Panc1 (cell line): ENCODE results near the gene CD28. TPM values are rescaled to one million over a fixed set of nuclear protein-coding genes. Genes with fewer than 3 reads are reported as not detected.
A peak's percentile ranks its signal among the peaks of the same experiment; 100 is the strongest.

Experiments
- ATAC-seq: fragments of 200-7000 bp; cut with Tn5 transposase; 2 replicates; pipeline ENCODE4 v1.9.1; 2020; ENCODE audit warnings: mild to moderate bottlenecking, moderate library complexity
- BruUV-seq: library from RNA; stranded (reverse); fragments of 400-500 nt; replicated peaks from 2 replicates; lab custom pipeline; 2021; lab: Mats Ljungman, UMichigan
- CTCF ChIA-PET: fragments of 300-600 bp; sonication (Branson Sonifier 250); formaldehyde crosslinking; loops from one replicate; lab custom pipeline; 2022; ENCODE audit warnings: antibody characterized with exemption; lab: Charles Lee
- POLR2A ChIA-PET: fragments of 300-600 bp; sonication (Branson Sonifier 250); formaldehyde crosslinking; loops from one replicate; lab custom pipeline; 2022; ENCODE audit warnings: antibody characterized with exemption; lab: Charles Lee
- DNase-seq: peaks from one replicate; pipeline ENCODE4 v3.0.0-alpha.2; 2010; ENCODE audit warnings: low read depth, low spot score
- H3K27ac ChIP-seq: 2 replicates; pipeline ENCODE4 v1.5.1; 2011; ENCODE audit warnings: mild to moderate bottlenecking, low read length, inconsistent platforms
- H3K27me3 ChIP-seq: fragments of 200-500 bp; sonication (Bioruptor generic); 2 replicates; pipeline ENCODE4 v1.6.0; 2014; ENCODE audit warnings: low read length, inconsistent platforms; ENCODE audit not compliant: control insufficient read depth, insufficient read depth
- H3K36me3 ChIP-seq: fragments of 200-500 bp; sonication (Bioruptor generic); 2 replicates; pipeline ENCODE4 v1.5.1; 2014; ENCODE audit warnings: inconsistent platforms, mild to moderate bottlenecking, low read length, moderate library complexity; ENCODE audit not compliant: control insufficient read depth, insufficient read depth
- H3K4me1 ChIP-seq: 2 replicates; pipeline ENCODE4 v1.5.1; 2011; ENCODE audit warnings: inconsistent platforms, mild to moderate bottlenecking, low read length, moderate library complexity; ENCODE audit not compliant: control insufficient read depth, insufficient read depth
- H3K4me3 ChIP-seq, 2 experiments: 2 replicates each; pipeline ENCODE4 v1.5.1; 2011 to 2012; ENCODE audit warnings: low read depth in 2 of 2, low read length in 2 of 2, mild to moderate bottlenecking in 2 of 2, inconsistent platforms in 1 of 2, moderate library complexity in 1 of 2
- H3K9me3 ChIP-seq: fragments of 200-500 bp; sonication (Bioruptor generic); 2 replicates; pipeline ENCODE4 v1.5.1; 2014; ENCODE audit warnings: low read depth, mild to moderate bottlenecking, inconsistent platforms, low read length, moderate library complexity; ENCODE audit not compliant: control insufficient read depth, insufficient read depth
- CTCF ChIP-seq: fragments of 450-650 bp; IDR thresholded peaks from 2 replicates; pipeline ENCODE4 v1.5.1; 2017; ENCODE audit warnings: mild to moderate bottlenecking
- POLR2AphosphoS5 ChIP-seq: IDR thresholded peaks from 2 replicates; pipeline ENCODE4 v1.6.1; 2012; ENCODE audit warnings: mild to moderate bottlenecking, low read depth, low read length, moderate library complexity
- SIN3A ChIP-seq: IDR thresholded peaks from 2 replicates; pipeline ENCODE4 v1.6.1; 2012; ENCODE audit warnings: low read depth, mild to moderate bottlenecking, low read length, moderate library complexity, borderline replicate concordance; ENCODE audit not compliant: insufficient read depth
- TCF7L2 ChIP-seq: IDR thresholded peaks from 2 replicates; pipeline ENCODE4 v1.6.1; 2011; ENCODE audit warnings: mild to moderate bottlenecking, low read depth, low read length, inconsistent platforms
- in situ Hi-C: cut with HindIII; loops from 2 replicates; pipeline ENCODE4 v1.10.0; 2016; ENCODE audit warnings: low sequenced_read_pairs, low pct_unique_long_range_greater_than_20kb
- intact Hi-C: fragments of 100-400 bp; cut with micrococcal nuclease; formaldehyde crosslinking; loops from one replicate; pipeline ENCODE4 v1.10.0; 2022; ENCODE audit not compliant: unreplicated experiment
- total RNA-seq: library from RNA; stranded (reverse); gene quantifications from one replicate; pipeline ENCODE4 v1.2.1, GENCODE V29; 2021; ENCODE audit not compliant: unreplicated experiment
- TF ChIP-seq, protein P1 (sequence below), 2 experiments: IDR thresholded peaks; 2 replicates each; pipeline ENCODE4 v1.6.1; 2011 to 2012; ENCODE audit warnings: low read depth in 2 of 2, control low read depth in 1 of 2, low read length in 1 of 2, mild to moderate bottlenecking in 1 of 2, moderate library complexity in 1 of 2; ENCODE audit not compliant: insufficient read depth in 1 of 2

CD28 gene
- total RNA-seq, 1 experiment from 2014 or later = 0.21 TPM

DNA sequence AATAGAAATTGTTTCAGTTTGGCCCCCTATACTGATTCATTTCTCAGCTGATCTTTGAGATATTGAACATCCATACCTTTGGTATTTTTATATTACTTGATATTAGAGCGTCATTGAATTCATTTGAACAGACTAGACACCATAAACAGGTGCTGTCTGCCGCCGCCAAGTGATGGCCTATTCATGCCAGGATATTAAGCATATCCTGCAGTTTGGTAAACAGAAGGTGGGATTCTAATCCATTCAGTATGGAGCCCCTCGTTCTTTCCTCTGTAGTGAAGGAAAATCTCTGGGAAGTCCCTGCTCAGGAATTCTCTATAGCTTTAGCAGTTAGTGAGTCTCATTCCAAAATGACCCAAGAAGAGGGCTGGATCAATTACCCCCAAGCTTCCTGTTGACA, 23.0 kb upstream of the CD28 start:
- POLR2A ChIA-PET = no interaction called here
- CTCF ChIA-PET = no interaction called here
- BruUV-seq = no TSS peak
- H3K27ac ChIP-seq = no peak overlapping the region
- in situ Hi-C loops (no loop called here), intact Hi-C loops (no loop called here)
- DNase-seq (no peak), ATAC-seq (no peak)
- no peaks in the 10 kb centered on the region for H3K36me3 ChIP-seq
- H3K9me3 ChIP-seq = no peaks in the 10 kb centered on the region
- no peaks in the 10 kb centered on the region for H3K27me3 ChIP-seq
- H3K4me1 ChIP-seq = no peaks in the 10 kb centered on the region
- TF ChIP-seq CTCF = no peak
- no peak for TF ChIP-seq TCF7L2
- TF ChIP-seq, protein P1, sequence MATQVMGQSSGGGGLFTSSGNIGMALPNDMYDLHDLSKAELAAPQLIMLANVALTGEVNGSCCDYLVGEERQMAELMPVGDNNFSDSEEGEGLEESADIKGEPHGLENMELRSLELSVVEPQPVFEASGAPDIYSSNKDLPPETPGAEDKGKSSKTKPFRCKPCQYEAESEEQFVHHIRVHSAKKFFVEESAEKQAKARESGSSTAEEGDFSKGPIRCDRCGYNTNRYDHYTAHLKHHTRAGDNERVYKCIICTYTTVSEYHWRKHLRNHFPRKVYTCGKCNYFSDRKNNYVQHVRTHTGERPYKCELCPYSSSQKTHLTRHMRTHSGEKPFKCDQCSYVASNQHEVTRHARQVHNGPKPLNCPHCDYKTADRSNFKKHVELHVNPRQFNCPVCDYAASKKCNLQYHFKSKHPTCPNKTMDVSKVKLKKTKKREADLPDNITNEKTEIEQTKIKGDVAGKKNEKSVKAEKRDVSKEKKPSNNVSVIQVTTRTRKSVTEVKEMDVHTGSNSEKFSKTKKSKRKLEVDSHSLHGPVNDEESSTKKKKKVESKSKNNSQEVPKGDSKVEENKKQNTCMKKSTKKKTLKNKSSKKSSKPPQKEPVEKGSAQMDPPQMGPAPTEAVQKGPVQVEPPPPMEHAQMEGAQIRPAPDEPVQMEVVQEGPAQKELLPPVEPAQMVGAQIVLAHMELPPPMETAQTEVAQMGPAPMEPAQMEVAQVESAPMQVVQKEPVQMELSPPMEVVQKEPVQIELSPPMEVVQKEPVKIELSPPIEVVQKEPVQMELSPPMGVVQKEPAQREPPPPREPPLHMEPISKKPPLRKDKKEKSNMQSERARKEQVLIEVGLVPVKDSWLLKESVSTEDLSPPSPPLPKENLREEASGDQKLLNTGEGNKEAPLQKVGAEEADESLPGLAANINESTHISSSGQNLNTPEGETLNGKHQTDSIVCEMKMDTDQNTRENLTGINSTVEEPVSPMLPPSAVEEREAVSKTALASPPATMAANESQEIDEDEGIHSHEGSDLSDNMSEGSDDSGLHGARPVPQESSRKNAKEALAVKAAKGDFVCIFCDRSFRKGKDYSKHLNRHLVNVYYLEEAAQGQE (IDR thresholded peaks at IDR 0.05; ENCODE audit: insufficient read depth in 1 of 2, low read depth in 2 of 2, low read length in 1 of 2) = no peak
- no peak for TF ChIP-seq POLR2AphosphoS5
- no peak for TF ChIP-seq SIN3A
- no peak overlapping the region for H3K4me3 ChIP-seq

GRCh38 chr2:203683932-203684556, 22.4 kb upstream of the CD28 start:
- CTCF ChIA-PET = no interaction called here
- POLR2A ChIA-PET = no interaction called here
- intact Hi-C loops = no loop called here
- no peaks in the 10 kb centered on the region for H3K9me3 ChIP-seq
- H3K4me1 ChIP-seq = no peaks in the 10 kb centered on the region
- H3K27me3 ChIP-seq = no peaks in the 10 kb centered on the region
- no peak for DNase-seq
- H3K27ac ChIP-seq = no peak overlapping the region
- BruUV-seq = no TSS peak
- in situ Hi-C loops = no loop called here
- ATAC-seq = peak; percentile 81
- H3K4me3 ChIP-seq = no peak overlapping the region
- no peaks in the 10 kb centered on the region for H3K36me3 ChIP-seq
- TF ChIP-seq TCF7L2 = no peak
- TF ChIP-seq CTCF = no peak
- no peak for TF ChIP-seq SIN3A
- no peak for TF ChIP-seq POLR2AphosphoS5
- TF ChIP-seq, protein P1 (IDR thresholded peaks at IDR 0.05; ENCODE audit: insufficient read depth in 1 of 2, low read depth in 2 of 2, low read length in 1 of 2) = no peak
